Heart left ventricle (tissue), 16 donors: Measurements from ENCODE around the gene WARS2. TPM values are rescaled to one million over a fixed set of nuclear protein-coding genes. Genes with fewer than 3 reads are reported as not detected.

Experiments
- ATAC-seq, 4 donors: fragments of 200-7000 bp; cut with Tn5 transposase; one replicate each; pipeline ENCODE4 v1.9.1; 2020 to 2022; ENCODE audit warnings: moderate library complexity in 4 of 4, mild to moderate bottlenecking in 3 of 4, moderate number of reproducible peaks in 1 of 4
- DNase-seq, 5 donors: peaks; one replicate each; pipeline ENCODE4 v3.0.0-alpha.2; 2020
- H3K27ac ChIP-seq, 12 donors: fragments of 200-600 bp; sonication (generic) in 4 of 12; one replicate each; pipeline versions ENCODE4 v1.5.0 to v1.8.0; 2016 to 2022; ENCODE audit warnings: mild to moderate bottlenecking in 2 of 12
- H3K27me3 ChIP-seq, 9 donors: fragments of 200-600 bp; sonication (generic) in 2 of 9; one replicate each; pipeline versions ENCODE4 v1.5.1 to v1.8.0; 2016 to 2022; ENCODE audit warnings: mild to moderate bottlenecking in 3 of 9
- H3K36me3 ChIP-seq, 9 donors: fragments of 200-600 bp; sonication (generic) in 2 of 9; one replicate each; pipeline versions ENCODE4 v1.5.0 to v1.8.0; 2018 to 2022; ENCODE audit warnings: mild to moderate bottlenecking in 2 of 9
- H3K4me1 ChIP-seq, 12 donors: fragments of 200-600 bp; sonication (generic) in 4 of 12; one replicate each; pipeline versions ENCODE4 v1.5.0 to v1.8.0; 2016 to 2022; ENCODE audit warnings: mild to moderate bottlenecking in 3 of 12
- H3K4me3 ChIP-seq, 12 donors: fragments of 200-600 bp; sonication (generic) in 4 of 12; one replicate each; pipeline versions ENCODE4 v1.5.0 to v1.8.0; 2017 to 2022; ENCODE audit warnings: mild to moderate bottlenecking in 9 of 12, moderate library complexity in 4 of 12
- H3K9me3 ChIP-seq, 12 donors: fragments of 200-600 bp; sonication (generic) in 4 of 12; one replicate each; pipeline versions ENCODE4 v1.5.0 to v1.8.0; 2016 to 2022; ENCODE audit warnings: mild to moderate bottlenecking in 1 of 12
- POLR2A ChIP-seq, 2 donors: fragments of 450-650 bp; IDR thresholded peaks; one replicate each; pipeline ENCODE4 v1.6.1; 2017; ENCODE audit warnings: antibody characterized with exemption in 2 of 2, mild to moderate bottlenecking in 2 of 2, moderate library complexity in 2 of 2
- WGBS, 4 donors: extraction: QIAGEN DNeasy Blood & Tissue Kit in 2 of 4; methylation state at CpG; one replicate each; pipeline versions ENCODE4 v1.1.5 to v1.1.7; 2013 to 2018; 5-methylcytosine and 5-hydroxymethylcytosine counted together
- intact Hi-C, 10 donors: fragments of 100-400 bp; cut with DNase I; formaldehyde crosslinking; loops; one replicate each; pipeline versions ENCODE4 v1.11.1 to v1.14.2; 2022
- polyA plus RNA-seq, 2 donors: library from polyadenylated mRNA; stranded (reverse); fragments of 200-250 nt; gene quantifications; one replicate each; pipeline ENCODE4 v1.2.3, GENCODE V29; 2013
- total RNA-seq, 9 donors: library from RNA; depleted of rRNA in 2 of 9; stranded (reverse); fragments of >200 nt in 2 of 9; fragmentation: NEBNext Ultra II Directional in 3 of 9; extraction: Animal tissue kit (Norgen Biotek cat#: 25700) in 3 of 9; gene quantifications; one replicate each; pipeline versions ENCODE4 v1.1.0 to v1.2.4, GENCODE V29; 2016 to 2023
- TF ChIP-seq, protein P1 (sequence below), 12 donors: fragments of 200-600 bp; sonication (generic) in 4 of 12; IDR thresholded peaks; one replicate each; pipeline versions ENCODE4 v1.5.0 to v1.8.0; 2018 to 2022; ENCODE audit warnings: antibody characterized with exemption in 12 of 12, mild to moderate bottlenecking in 5 of 12
- donor health status: ischemic (EF 13 %, LVEDD 7.1; RV severe dilation, severe dysfunction).
- donor health status: healthy with polysubstance abuse.
- donor health status: DM: no; HTN: yes; CAD: no.
- donor health status: DM: no; HTN: no; CAD: no.
- donor health status: ischemic (EF 25% LVEDD 6.9; RV normal size, moderate dysfunction).
- donor health status: ischemic (EF 25% LVEDD 5.7; RV mildly dilated, moderate dysfunction).
- donor health status: healthy.
- donor health status: DM: yes; HTN: yes; CAD: no.
- donor health status: ischemic (EF 35%, LVEDD 5.7; RV mildly dilated, moderate dysfunction).
- donor health status: nonischemic (EF 11% LVEDD 7.7; RV severe dilation, severe dysfunction).
- donor health status: DM: yes; HTN: yes; CAD: no.
- donor health status: PGD.
- donor health status: ischemic (EF 29% LVEDD 5.4; RV normal size, mild dysfunction).
- donor health status: nonischemic (EF 23%, LVEDD 6.1; RV moderate dilation, normal function).

Gene WARS2
- total and polyA plus RNA-seq, 11 donors = 3.9 to 15.5 (median 11.9) TPM

DNA sequence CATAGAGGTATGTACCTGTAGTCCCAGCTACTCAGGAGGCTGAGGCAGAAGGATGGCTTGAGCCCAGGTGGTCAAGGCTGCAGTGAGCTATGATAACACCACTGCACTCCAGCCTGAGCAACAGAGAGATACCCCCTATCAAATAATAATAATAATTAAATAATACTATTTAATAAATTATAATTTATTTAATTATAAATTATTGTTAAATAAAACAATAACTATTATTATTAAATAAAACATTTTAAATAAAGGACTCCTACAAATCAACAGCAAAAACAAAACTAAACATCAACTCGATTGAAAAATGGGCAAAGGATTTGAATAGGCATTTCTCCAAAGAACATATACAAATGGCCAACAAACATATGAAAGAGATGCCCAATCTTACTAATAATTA is 86.5 kb downstream of the WARS2 start:
- no peak for DNase-seq
- Histone ChIP-seq H3K27me3 (no peaks in the 10 kb centered on the region), H3K27ac (no peak overlapping the region), H3K9me3 (no peaks in the 10 kb centered on the region), H3K36me3 (peaks cover 0 to 10% (median 0%) of the 10 kb centered on the region in 9 donors), H3K4me3 (no peak overlapping the region), H3K4me1 (no peaks in the 10 kb centered on the region)
- TF ChIP-seq, protein P1, sequence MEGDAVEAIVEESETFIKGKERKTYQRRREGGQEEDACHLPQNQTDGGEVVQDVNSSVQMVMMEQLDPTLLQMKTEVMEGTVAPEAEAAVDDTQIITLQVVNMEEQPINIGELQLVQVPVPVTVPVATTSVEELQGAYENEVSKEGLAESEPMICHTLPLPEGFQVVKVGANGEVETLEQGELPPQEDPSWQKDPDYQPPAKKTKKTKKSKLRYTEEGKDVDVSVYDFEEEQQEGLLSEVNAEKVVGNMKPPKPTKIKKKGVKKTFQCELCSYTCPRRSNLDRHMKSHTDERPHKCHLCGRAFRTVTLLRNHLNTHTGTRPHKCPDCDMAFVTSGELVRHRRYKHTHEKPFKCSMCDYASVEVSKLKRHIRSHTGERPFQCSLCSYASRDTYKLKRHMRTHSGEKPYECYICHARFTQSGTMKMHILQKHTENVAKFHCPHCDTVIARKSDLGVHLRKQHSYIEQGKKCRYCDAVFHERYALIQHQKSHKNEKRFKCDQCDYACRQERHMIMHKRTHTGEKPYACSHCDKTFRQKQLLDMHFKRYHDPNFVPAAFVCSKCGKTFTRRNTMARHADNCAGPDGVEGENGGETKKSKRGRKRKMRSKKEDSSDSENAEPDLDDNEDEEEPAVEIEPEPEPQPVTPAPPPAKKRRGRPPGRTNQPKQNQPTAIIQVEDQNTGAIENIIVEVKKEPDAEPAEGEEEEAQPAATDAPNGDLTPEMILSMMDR (IDR thresholded peaks at IDR 0.05) = no peak
- no peak for TF ChIP-seq POLR2A (IDR thresholded peaks at IDR 0.05)
- 95 to 98% (median 97%) methylated on average over 1 of the region's 1 CpG for WGBS, 4 donors
- ATAC-seq = no peak
- intact Hi-C loops = no loop called here

DNA sequence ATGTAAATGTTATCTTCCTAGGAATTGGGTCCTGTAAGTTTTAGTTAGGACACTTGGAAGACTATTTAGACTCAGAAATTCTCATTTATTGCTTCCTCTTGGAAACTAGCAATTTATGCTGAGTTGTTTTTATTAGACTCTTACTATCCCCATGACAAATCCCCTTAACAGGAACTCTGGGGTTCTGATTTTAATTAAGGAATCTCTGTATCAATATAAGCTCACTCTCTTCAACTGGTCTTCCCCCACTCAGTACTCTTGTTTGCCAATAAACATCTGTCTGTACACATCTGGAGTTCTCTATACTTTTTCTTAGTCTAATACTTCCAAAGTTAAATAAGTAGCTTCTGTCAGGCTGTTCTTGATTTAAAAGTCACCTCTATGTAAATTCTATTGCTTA is 88.2 kb downstream of the WARS2 start:
- H3K4me1 ChIP-seq = peaks cover 0 to 7% (median 0%) of the 10 kb centered on the region in 12 donors
- TF ChIP-seq, protein P1 (IDR thresholded peaks at IDR 0.05) = no peak
- no peak for TF ChIP-seq POLR2A (IDR thresholded peaks at IDR 0.05)
- no peak overlapping the region for H3K4me3 ChIP-seq
- intact Hi-C loops = no loop called here
- H3K27ac ChIP-seq = no peak overlapping the region
- DNase-seq (no peak), ATAC-seq (no peak)
- peaks cover 0 to 7% (median 0%) of the 10 kb centered on the region in 9 donors for H3K36me3 ChIP-seq
- no peaks in the 10 kb centered on the region for H3K27me3 ChIP-seq
- no peaks in the 10 kb centered on the region for H3K9me3 ChIP-seq

DNA sequence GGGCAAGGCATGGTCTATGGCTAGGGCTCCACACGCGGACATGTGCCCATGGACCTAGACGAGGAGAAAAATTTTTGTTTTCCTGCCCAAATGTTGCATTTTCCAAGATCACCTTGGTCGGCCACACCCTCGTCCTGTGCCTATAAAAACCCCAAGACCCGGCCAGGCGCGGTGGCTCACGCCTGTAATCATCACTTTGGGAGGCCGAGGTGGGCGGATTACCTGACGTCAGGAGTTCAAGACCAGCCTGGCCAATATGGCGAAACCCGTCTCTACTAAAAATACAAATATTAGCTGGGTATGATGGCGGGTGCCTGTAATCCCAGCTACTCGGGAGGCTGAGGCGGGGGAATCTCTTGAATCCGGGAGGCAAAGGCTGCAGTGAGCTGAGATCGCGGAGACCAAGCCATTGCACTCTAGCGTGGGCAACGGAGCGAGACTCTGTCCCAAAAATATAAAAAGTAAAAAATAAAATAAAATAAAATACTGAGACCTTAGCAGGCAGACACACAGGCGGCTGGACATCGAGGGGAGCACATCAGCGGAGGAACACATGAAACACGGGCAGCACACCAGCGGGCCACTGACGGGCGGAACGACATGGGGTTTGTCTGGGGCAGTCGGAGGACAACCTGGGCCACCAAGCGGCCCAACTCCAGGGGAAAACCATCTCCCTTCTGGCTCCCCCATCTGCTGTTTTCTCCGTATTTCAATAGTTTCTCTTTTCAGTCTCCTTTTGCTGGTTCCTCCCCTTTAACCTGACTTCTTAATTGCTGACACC is 91.6 kb downstream of the WARS2 start:
- no peak for ATAC-seq
- H3K36me3 ChIP-seq = peaks cover 0 to 15% (median 5%) of the 10 kb centered on the region in 9 donors
- WGBS, 4 donors = 95 to 97% (median 96%) methylated on average over 32 to 34 of the region's 34 CpGs
- H3K27me3 ChIP-seq = no peaks in the 10 kb centered on the region
- H3K4me3 ChIP-seq = no peak overlapping the region
- TF ChIP-seq, protein P1 (IDR thresholded peaks at IDR 0.05) = no peak
- TF ChIP-seq POLR2A (IDR thresholded peaks at IDR 0.05) = no peak
- peaks cover 0 to 15% (median 0%) of the 10 kb centered on the region in 12 donors for H3K4me1 ChIP-seq
- peak in 1 of 5 donors; percentile 25 for DNase-seq
- no peak overlapping the region for H3K27ac ChIP-seq
- intact Hi-C loops = loop anchor here in 1 of 10 donors (10.0 kb wide), 1 partner anchor 96 kb away; the partner anchor contains the start of gene WARS2
- no peaks in the 10 kb centered on the region for H3K9me3 ChIP-seq

DNA sequence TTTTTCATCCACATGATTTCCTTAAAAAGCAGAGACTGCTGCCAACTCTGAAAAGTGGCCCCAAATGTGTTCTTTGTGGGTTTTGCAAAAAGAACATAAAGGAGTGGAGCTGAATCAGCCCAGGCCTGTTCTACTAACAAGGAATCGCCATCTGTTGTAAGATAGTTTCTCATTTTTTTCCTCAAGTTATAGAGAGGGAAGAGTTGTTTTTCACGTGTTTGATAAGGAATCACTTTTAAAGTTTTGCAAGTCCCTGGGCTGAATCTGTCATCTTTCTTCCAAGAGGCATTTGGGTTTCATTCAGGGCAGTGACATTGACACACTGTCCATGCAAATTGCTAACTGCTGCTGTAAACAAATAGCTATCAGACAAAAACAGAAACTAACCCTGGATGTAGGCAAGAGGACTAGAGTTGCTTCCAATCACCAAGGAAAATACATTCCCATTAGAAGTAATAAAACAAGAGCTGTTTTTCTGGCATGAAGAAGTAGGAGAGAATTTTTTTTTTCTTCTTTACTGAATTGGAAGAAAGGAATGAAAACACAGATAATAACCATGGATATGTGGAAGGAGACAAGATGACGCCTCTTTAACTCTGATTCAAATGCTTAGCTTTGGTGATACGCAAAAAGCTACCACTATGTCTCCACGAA is 93.5 kb downstream of the WARS2 start:
- no peaks in the 10 kb centered on the region for H3K27me3 ChIP-seq
- H3K27ac ChIP-seq = peak overlapping the region in 11 of 12 donors; percentile 1 to 61 (median 35)
- no peaks in the 10 kb centered on the region for H3K9me3 ChIP-seq
- ATAC-seq (peak in 3 of 4 donors; percentile 53 to 69 (median 62)), DNase-seq (no peak)
- 42 to 57% (median 51%) methylated on average over 5 of the region's 5 CpGs for WGBS, 4 donors
- intact Hi-C loops = loop anchor here in 1 of 10 donors (10.0 kb wide), 1 partner anchor 98 kb away; the partner anchor contains the start of gene WARS2
- H3K4me1 ChIP-seq = peaks cover 0 to 15% (median 0%) of the 10 kb centered on the region in 12 donors
- TF ChIP-seq POLR2A (IDR thresholded peaks at IDR 0.05) = no peak
- TF ChIP-seq, protein P1 (IDR thresholded peaks at IDR 0.05) = no peak
- H3K4me3 ChIP-seq = peak overlapping the region in 5 of 12 donors; percentile 11 to 25 (median 15)
- peaks cover 0 to 20% (median 5%) of the 10 kb centered on the region in 9 donors for H3K36me3 ChIP-seq
